ENCODE measurements around the gene CHSY1.
"Not testable (repeated sequence)": the region's sequence is repeated elsewhere in the genome, so short reads cannot be mapped to it uniquely, and the experiment has no call there.

Gene CHSY1

GRCh38 chr15:101294731-101295606 lies 43.1 kb upstream of the CHSY1 start, which contains the start of gene SNRPA1:
Gene SNRPA1, minus strand, starts transcription at chr15:101295248. Its CDS starts 70 bp downstream, at chr15:101295178.
- H3K27ac ChIP-seq (ENCODE audit: low read length, poor library complexity, severe bottlenecking) = peak within 1 kb of the TSS; percentile 82
- H2BK15ac ChIP-seq (ENCODE audit: low read depth, poor library complexity, severe bottlenecking) = peak within 1 kb of the TSS; percentile 98
- H4K8ac ChIP-seq (ENCODE audit: low read length) = peak within 1 kb of the TSS; percentile 98
- H4K91ac ChIP-seq (ENCODE audit: low read length) = peak within 1 kb of the TSS; percentile 93
- peak within 1 kb of the TSS; percentile 80 to 94 for H3K18ac ChIP-seq (ENCODE audit: low read depth in 1 of 2, low read length in 2 of 2)
- peaks cover 3% of the 10 kb centered on the region for H3K79me1 ChIP-seq (replicated peaks; ENCODE audit: low read length, poor library complexity, severe bottlenecking)
- peak within 1 kb of the TSS; percentile 83 for H3K4me2 ChIP-seq (ENCODE audit: low read length, poor library complexity, severe bottlenecking)
- peak within 1 kb of the TSS; percentile 33 for H2AK5ac ChIP-seq (ENCODE audit: low read length, severe bottlenecking)
- H3K9ac ChIP-seq (ENCODE audit: low read length) = peak within 1 kb of the TSS; percentile 95
- H3K4me1 ChIP-seq (ENCODE audit: control insufficient read depth, insufficient read depth, low read depth, low read length) = peaks cover 2% of the 10 kb centered on the region
- under 1% methylated on average over 87 of the region's 87 CpGs for WGBS
- peak within 1 kb of the TSS in 1 of 2 experiments; percentile 7 for H2BK12ac ChIP-seq (ENCODE audit: low read length in 2 of 2)
- peak within 1 kb of the TSS in 1 of 2 experiments; percentile 94 for H3K14ac ChIP-seq (ENCODE audit: low read length in 2 of 2)
- peak within 1 kb of the TSS; percentile 94 for H2BK5ac ChIP-seq (ENCODE audit: low read depth, low read length, poor library complexity, severe bottlenecking)
- H3K27me3 ChIP-seq (ENCODE audit: control insufficient read depth in 1 of 2, insufficient read depth in 1 of 2, low read length in 2 of 2) = no peaks in the 10 kb centered on the region
- peak within 1 kb of the TSS; percentile 88 to 100 for H3K4me3 ChIP-seq (ENCODE audit: insufficient read depth in 1 of 2, low read depth in 1 of 2, low read length in 2 of 2)
- peak; percentile 94 for DNase-seq
- H2AFZ ChIP-seq (ENCODE audit: low read depth, low read length) = peak within 1 kb of the TSS; percentile 95
- H3K23ac ChIP-seq (ENCODE audit: low read length in 2 of 2) = peak within 1 kb of the TSS in 1 of 2 experiments; percentile 14
- H3K9me3 ChIP-seq (ENCODE audit: control insufficient read depth, low read length) = no peaks in the 10 kb centered on the region
- peaks cover 4 to 19% of the 10 kb centered on the region in 2 experiments for H3K36me3 ChIP-seq (ENCODE audit: control insufficient read depth in 1 of 2, insufficient read depth in 2 of 2, low read depth in 1 of 2, low read length in 2 of 2)
- H3K4ac ChIP-seq (ENCODE audit: low read depth in 1 of 2, low read length in 2 of 2) = peak within 1 kb of the TSS; percentile 90 to 94
- H2BK120ac ChIP-seq (ENCODE audit: low read depth, low read length) = peak within 1 kb of the TSS; percentile 64

- H2BK12ac ChIP-seq (ENCODE audit: low read length in 2 of 2) = no peak overlapping the region
- peak overlapping the region in 1 of 2 experiments; percentile 100 for H3K4me3 ChIP-seq (ENCODE audit: insufficient read depth in 1 of 2, low read depth in 1 of 2, low read length in 2 of 2)
- peak overlapping the region; percentile 26 for H3K4me2 ChIP-seq (ENCODE audit: low read length, poor library complexity, severe bottlenecking)
- H3K9ac ChIP-seq (ENCODE audit: low read length) = peak overlapping the region; percentile 95
- no peak overlapping the region for H3K27ac ChIP-seq (ENCODE audit: low read length, poor library complexity, severe bottlenecking)
- peaks cover 3% of the 10 kb centered on the region for H3K79me1 ChIP-seq (replicated peaks; ENCODE audit: low read length, poor library complexity, severe bottlenecking)
- no peak overlapping the region for H3K4ac ChIP-seq (ENCODE audit: low read depth in 1 of 2, low read length in 2 of 2)
- no peak overlapping the region for H2AK5ac ChIP-seq (ENCODE audit: low read length, severe bottlenecking)
- H2BK120ac ChIP-seq (ENCODE audit: low read depth, low read length) = no peak overlapping the region
- H4K8ac ChIP-seq (ENCODE audit: low read length) = no peak overlapping the region
- peak overlapping the region in 1 of 2 experiments; percentile 20 for H3K23ac ChIP-seq (ENCODE audit: low read length in 2 of 2)
- H2BK15ac ChIP-seq (ENCODE audit: low read depth, poor library complexity, severe bottlenecking) = no peak overlapping the region
- H3K14ac ChIP-seq (ENCODE audit: low read length in 2 of 2) = no peak overlapping the region
- peak; percentile 15 for DNase-seq
- H2AFZ ChIP-seq (ENCODE audit: low read depth, low read length) = no peak overlapping the region
- WGBS = 78% methylated on average over 8 of the region's 10 CpGs
- H3K36me3 ChIP-seq (ENCODE audit: control insufficient read depth in 1 of 2, insufficient read depth in 2 of 2, low read depth in 1 of 2, low read length in 2 of 2) = peaks cover 8 to 32% of the 10 kb centered on the region in 2 experiments
- H2BK5ac ChIP-seq (ENCODE audit: low read depth, low read length, poor library complexity, severe bottlenecking) = no peak overlapping the region
- no peaks in the 10 kb centered on the region for H3K27me3 ChIP-seq (ENCODE audit: control insufficient read depth in 1 of 2, insufficient read depth in 1 of 2, low read length in 2 of 2)
- H3K18ac ChIP-seq (ENCODE audit: low read depth in 1 of 2, low read length in 2 of 2) = no peak overlapping the region
- peaks cover 2% of the 10 kb centered on the region for H3K4me1 ChIP-seq (ENCODE audit: control insufficient read depth, insufficient read depth, low read depth, low read length)
- H3K9me3 ChIP-seq (ENCODE audit: control insufficient read depth, low read length) = no peaks in the 10 kb centered on the region
- no peak overlapping the region for H4K91ac ChIP-seq (ENCODE audit: low read length)
These were observed 41.3 kb upstream of the CHSY1 start for GRCh38 chr15:101293122-101293521.

- H3K9me3 ChIP-seq (ENCODE audit: control insufficient read depth, low read length) = no peaks in the 10 kb centered on the region
- no peak overlapping the region for H3K18ac ChIP-seq (ENCODE audit: low read depth in 1 of 2, low read length in 2 of 2)
- H3K9ac ChIP-seq (ENCODE audit: low read length) = no peak overlapping the region
- H3K14ac ChIP-seq (ENCODE audit: low read length in 2 of 2) = no peak overlapping the region
- H3K23ac ChIP-seq (ENCODE audit: low read length in 2 of 2) = no peak overlapping the region
- DNase-seq = peak; percentile 71
- no peak overlapping the region for H4K8ac ChIP-seq (ENCODE audit: low read length)
- H3K27me3 ChIP-seq (ENCODE audit: control insufficient read depth in 1 of 2, insufficient read depth in 1 of 2, low read length in 2 of 2) = no peaks in the 10 kb centered on the region
- H2BK12ac ChIP-seq (ENCODE audit: low read length in 2 of 2) = no peak overlapping the region
- no peak overlapping the region for H2BK120ac ChIP-seq (ENCODE audit: low read depth, low read length)
- no peak overlapping the region for H2AK5ac ChIP-seq (ENCODE audit: low read length, severe bottlenecking)
- 89% methylated on average over 5 of the region's 8 CpGs for WGBS
- H3K4me2 ChIP-seq (ENCODE audit: low read length, poor library complexity, severe bottlenecking) = no peak overlapping the region
- no peak overlapping the region for H2BK5ac ChIP-seq (ENCODE audit: low read depth, low read length, poor library complexity, severe bottlenecking)
- H3K4me3 ChIP-seq (ENCODE audit: insufficient read depth in 1 of 2, low read depth in 1 of 2, low read length in 2 of 2) = no peak overlapping the region
- H3K79me1 ChIP-seq (replicated peaks; ENCODE audit: low read length, poor library complexity, severe bottlenecking) = peaks cover 14% of the 10 kb centered on the region
- no peak overlapping the region for H2AFZ ChIP-seq (ENCODE audit: low read depth, low read length)
- H4K91ac ChIP-seq (ENCODE audit: low read length) = no peak overlapping the region
- no peak overlapping the region for H3K4ac ChIP-seq (ENCODE audit: low read depth in 1 of 2, low read length in 2 of 2)
- H3K27ac ChIP-seq (ENCODE audit: low read length, poor library complexity, severe bottlenecking) = no peak overlapping the region
- H3K4me1 ChIP-seq (ENCODE audit: control insufficient read depth, insufficient read depth, low read depth, low read length) = peaks cover 2% of the 10 kb centered on the region
- H3K36me3 ChIP-seq (ENCODE audit: control insufficient read depth in 1 of 2, insufficient read depth in 2 of 2, low read depth in 1 of 2, low read length in 2 of 2) = peaks cover 15 to 71% of the 10 kb centered on the region in 2 experiments
- no peak overlapping the region for H2BK15ac ChIP-seq (ENCODE audit: low read depth, poor library complexity, severe bottlenecking)
These were observed 37.2 kb upstream of the CHSY1 start for GRCh38 chr15:101288905-101289513.

GRCh38 chr15:101287342-101287741 lies 35.5 kb upstream of the CHSY1 start:
- not testable (repeated sequence) for H3K4me3 ChIP-seq (ENCODE audit: insufficient read depth in 1 of 2, low read depth in 1 of 2, low read length in 2 of 2); H3K9ac ChIP-seq (ENCODE audit: low read length); H3K23ac ChIP-seq (ENCODE audit: low read length in 2 of 2); H4K8ac ChIP-seq (ENCODE audit: low read length); H3K4me2 ChIP-seq (ENCODE audit: low read length, poor library complexity, severe bottlenecking); H3K27ac ChIP-seq (ENCODE audit: low read length, poor library complexity, severe bottlenecking); H2BK120ac ChIP-seq (ENCODE audit: low read depth, low read length); DNase-seq; H3K4me1 ChIP-seq (ENCODE audit: control insufficient read depth, insufficient read depth, low read depth, low read length); H3K27me3 ChIP-seq (ENCODE audit: control insufficient read depth in 1 of 2, insufficient read depth in 1 of 2, low read length in 2 of 2); H2AFZ ChIP-seq (ENCODE audit: low read depth, low read length); H3K14ac ChIP-seq (ENCODE audit: low read length in 2 of 2); H3K18ac ChIP-seq (ENCODE audit: low read depth in 1 of 2, low read length in 2 of 2); H4K91ac ChIP-seq (ENCODE audit: low read length); H2BK12ac ChIP-seq (ENCODE audit: low read length in 2 of 2); H2BK15ac ChIP-seq (ENCODE audit: low read depth, poor library complexity, severe bottlenecking); H3K9me3 ChIP-seq (ENCODE audit: control insufficient read depth, low read length); H2BK5ac ChIP-seq (ENCODE audit: low read depth, low read length, poor library complexity, severe bottlenecking); H3K4ac ChIP-seq (ENCODE audit: low read depth in 1 of 2, low read length in 2 of 2); H2AK5ac ChIP-seq (ENCODE audit: low read length, severe bottlenecking)
- Histone ChIP-seq H3K36me3 (ENCODE audit: control insufficient read depth in 1 of 2, insufficient read depth in 2 of 2, low read depth in 1 of 2, low read length in 2 of 2) (peaks cover 26 to 83% of the 10 kb centered on the region in 2 experiments), H3K79me1 (replicated peaks; ENCODE audit: low read length, poor library complexity, severe bottlenecking) (peaks cover 19% of the 10 kb centered on the region)
- WGBS = 100% methylated on average over 3 of the region's 6 CpGs
